HepG2 (cell line): ENCODE data around the gene MEA1. TPM values are rescaled to one million over a fixed set of nuclear protein-coding genes. Genes with fewer than 3 reads are reported as not detected.

ENCODE experiments used
- ARID3A ChIP-seq: IDR thresholded peaks from 2 replicates; pipeline ENCODE4 v1.6.1; 2012; ENCODE audit warnings: low read depth, low read length, improper control_type of control experiment
- CTCF ChIP-seq: sonication (generic); formaldehyde crosslinking; IDR thresholded peaks from 2 replicates; pipeline ENCODE4 v1.5.0; 2020; ENCODE audit warnings: mild to moderate bottlenecking, missing genetic modification reagents, moderate library complexity
- E2F1 ChIP-seq: sonication (generic); formaldehyde crosslinking; IDR thresholded peaks from 2 replicates; pipeline ENCODE4 v1.5.0; 2020; ENCODE audit warnings: missing genetic modification reagents
- GTF3A ChIP-seq: sonication (generic); formaldehyde crosslinking; conservative IDR thresholded peaks from 2 replicates; pipeline ENCODE4 v1.4.0; 2020; ENCODE audit warnings: mild to moderate bottlenecking, missing genetic modification reagents
- KDM4B ChIP-seq: sonication (generic); formaldehyde crosslinking; IDR thresholded peaks from 2 replicates; pipeline ENCODE4 v1.4.0; 2020; ENCODE audit warnings: missing genetic modification reagents
- MIER2 ChIP-seq: IDR thresholded peaks from 2 replicates; pipeline ENCODE4 v1.6.1; 2016; ENCODE audit warnings: missing biosample characterization, missing genetic modification reagents
- MXD1 ChIP-seq: sonication (generic); formaldehyde crosslinking; IDR thresholded peaks from 2 replicates; pipeline ENCODE4 v1.4.0; 2020; ENCODE audit warnings: mild to moderate bottlenecking, missing genetic modification reagents
- MYNN ChIP-seq: sonication (generic); formaldehyde crosslinking; IDR thresholded peaks from 2 replicates; pipeline ENCODE4 v1.4.0; 2020; ENCODE audit warnings: mild to moderate bottlenecking, low read depth, missing genetic modification reagents
- RXRB ChIP-seq: IDR thresholded peaks from 2 replicates; pipeline ENCODE4 v1.6.1; 2016; ENCODE audit warnings: borderline replicate concordance, missing genetic modification reagents, missing compliant biosample characterization
- SP2 ChIP-seq: sonication (generic); formaldehyde crosslinking; IDR thresholded peaks from 2 replicates; pipeline ENCODE4 v1.5.1; 2020; ENCODE audit warnings: mild to moderate bottlenecking, missing genetic modification reagents
- TIGD3 ChIP-seq: sonication (generic); formaldehyde crosslinking; IDR thresholded peaks from 2 replicates; pipeline ENCODE4 v1.5.1; 2020; ENCODE audit warnings: mild to moderate bottlenecking, missing genetic modification reagents, borderline replicate concordance
- YY1 ChIP-seq: IDR thresholded peaks from 2 replicates; pipeline ENCODE4 v1.6.1; 2011; ENCODE audit warnings: low read length, low read depth, moderate library complexity, mild to moderate bottlenecking; ENCODE audit not compliant: insufficient read depth, insufficient replicate concordance
- ZNF232 ChIP-seq: sonication (generic); formaldehyde crosslinking; IDR thresholded peaks from 2 replicates; pipeline ENCODE4 v1.4.0; 2020; ENCODE audit warnings: missing genetic modification reagents, borderline replicate concordance
- ZNF3 ChIP-seq: IDR thresholded peaks from 2 replicates; pipeline ENCODE4 v1.7.0; 2017; ENCODE audit warnings: inconsistent platforms
- ZNF501 ChIP-seq: sonication (generic); formaldehyde crosslinking; IDR thresholded peaks from 2 replicates; pipeline ENCODE4 v1.5.1; 2020; ENCODE audit warnings: mild to moderate bottlenecking, moderate library complexity, missing genetic modification reagents
- ZNF510 ChIP-seq: sonication (generic); formaldehyde crosslinking; IDR thresholded peaks from 2 replicates; pipeline ENCODE4 v1.4.0; 2020; ENCODE audit warnings: low read depth, mild to moderate bottlenecking, missing genetic modification reagents
- ZNF770 ChIP-seq: sonication (generic); formaldehyde crosslinking; IDR thresholded peaks from 2 replicates; pipeline ENCODE4 v1.5.0; 2020; ENCODE audit warnings: mild to moderate bottlenecking, missing genetic modification reagents
- ZNF850 ChIP-seq: sonication (generic); formaldehyde crosslinking; conservative IDR thresholded peaks from 2 replicates; pipeline ENCODE4 v1.9.0; 2021; ENCODE audit warnings: mild to moderate bottlenecking, missing genetic modification reagents
- ZSCAN30 ChIP-seq: sonication (generic); formaldehyde crosslinking; IDR thresholded peaks from 2 replicates; pipeline ENCODE4 v1.5.0; 2020; ENCODE audit warnings: mild to moderate bottlenecking, missing genetic modification reagents
- polyA plus RNA-seq, 8 experiments: library from polyadenylated mRNA; depleted of rRNA in 3 of 8; stranded (reverse) in 7 of 8; unstranded in 1 of 8; fragments of >200 nt; fragmentation: Illumina TruSeq in 4 of 8; extraction: Trizol in 4 of 8; gene quantifications; 2 replicates each; pipeline versions ENCODE4 v1.2.1 to v1.2.3, GENCODE V29; 2011 to 2016; ENCODE audit warnings: low read depth in 4 of 8, missing spikeins in 1 of 8, mixed read lengths in 1 of 8; ENCODE audit not compliant: insufficient read depth in 1 of 8
- total RNA-seq, 5 experiments: library from RNA; depleted of rRNA; stranded (reverse); fragments of >200 nt; fragmentation: Illumina TruSeq; extraction: Trizol; gene quantifications; 2 replicates each; pipeline ENCODE4 v1.2.3, GENCODE V29; 2016; ENCODE audit warnings: low read depth in 1 of 5

The MEA1 gene
- total and polyA plus RNA-seq, 2 of the 13 experiments (the other 11 are each of a cell fraction or from before 2014, with no cell fraction given) = 75.6 to 86.2 TPM

- TF ChIP-seq ZNF232 (0 out of 2 replicates have a peak, but pooled peaks have one; percentile 20), E2F1 (CRISPR knock-in tag) (no peak), MIER2 (CRISPR knock-in tag) (no peak), CTCF (peak; percentile 5; the same call in 1 of the 2 replicates), GTF3A (CRISPR knock-in tag) (no peak), ZSCAN30 (CRISPR knock-in tag) (no peak), TIGD3 (CRISPR knock-in tag) (no peak), ZNF770 (CRISPR knock-in tag) (no peak), ARID3A (no peak), MYNN (no peak), MXD1 (CRISPR knock-in tag) (no peak), RXRB (CRISPR knock-in tag) (0 out of 2 replicates have a peak, but pooled peaks have one; percentile 7), SP2 (CRISPR knock-in tag) (no peak), ZNF510 (CRISPR knock-in tag) (no peak), ZNF850 (0 out of 2 replicates have a peak, but pooled peaks have one; percentile 7), ZNF501 (no peak), ZNF3 (no peak), YY1 (no peak), KDM4B (CRISPR knock-in tag) (no peak)
Measured at GRCh38 chr6:43052842-43053544, 39.2 kb upstream of the MEA1 start (continued).
